ENCODE measurements around the gene CALHM3.
"Not testable (repeated sequence)": the region's sequence is repeated elsewhere in the genome, so short reads cannot be mapped to it uniquely, and the experiment has no call there.

Gene CALHM3

GRCh38 chr10:103502849-103503660 is 24.0 kb upstream of the CALHM3 start:
- DNase-seq: peak in 18 of 58 donors; percentile 7 to 53 (median 22)

- DNase-seq: no peak
Observed at GRCh38 chr10:103501186-103501585, 22.1 kb upstream of the CALHM3 start.

GRCh38 chr10:103500481-103500880 is 21.4 kb upstream of the CALHM3 start:
- no peak for DNase-seq

GRCh38 chr10:103499881-103500280 is 20.8 kb upstream of the CALHM3 start:
- DNase-seq: peak in 17 of 58 donors; percentile 9 to 69 (median 26)

GRCh38 chr10:103498936-103499638 is 20.0 kb upstream of the CALHM3 start:
- no peak for DNase-seq

- no peak for DNase-seq
Observed at GRCh38 chr10:103497161-103497915, 18.3 kb upstream of the CALHM3 start.

- DNase-seq: no peak
Observed at GRCh38 chr10:103495321-103495720, 16.3 kb upstream of the CALHM3 start.

GRCh38 chr10:103493916-103494877 is 15.2 kb upstream of the CALHM3 start:
- DNase-seq: peak in 16 of 58 donors; percentile 8 to 49 (median 19)

- DNase-seq: peak in 42 of 58 donors; percentile 13 to 81 (median 37)
Observed at GRCh38 chr10:103493362-103493915, 14.4 kb upstream of the CALHM3 start, which contains the start of gene NEURL1. TSS of gene NEURL1 (plus strand) at chr10:103493705. CDS start at chr10:103494388, 683 bp downstream.

GRCh38 chr10:103492655-103493261 is 13.7 kb upstream of the CALHM3 start:
- DNase-seq: no peak

- no peak for DNase-seq
Observed at GRCh38 chr10:103491729-103492364, 12.8 kb upstream of the CALHM3 start.

- no peak for DNase-seq
Observed at GRCh38 chr10:103490986-103491314, 11.9 kb upstream of the CALHM3 start.

- DNase-seq: no peak
Observed at GRCh38 chr10:103487410-103487708, 8.3 kb upstream of the CALHM3 start.

GRCh38 chr10:103486635-103487409 is 7.8 kb upstream of the CALHM3 start:
- not testable (repeated sequence) for DNase-seq

GRCh38 chr10:103481974-103482531 is 3.0 kb upstream of the CALHM3 start:
- DNase-seq: peak in 1 of 58 donors; percentile 13

- DNase-seq: no peak
Observed at GRCh38 chr10:103480521-103480920, 1.5 kb upstream of the CALHM3 start.

- DNase-seq: no peak
Observed at GRCh38 chr10:103478671-103479070, 369 bp downstream of the CALHM3 start.

GRCh38 chr10:103476046-103476768 is 2.8 kb downstream of the CALHM3 start:
- DNase-seq: no peak

All from anterior cingulate cortex (tissue), 58 donors.